ENCODE results near the gene PRSS23. TPM values are rescaled to one million over a fixed set of nuclear protein-coding genes. Genes with fewer than 3 reads are reported as not detected.

The PRSS23 gene
- total RNA-seq, 1 donor from 2014 or later, result 27.5 TPM

DNA sequence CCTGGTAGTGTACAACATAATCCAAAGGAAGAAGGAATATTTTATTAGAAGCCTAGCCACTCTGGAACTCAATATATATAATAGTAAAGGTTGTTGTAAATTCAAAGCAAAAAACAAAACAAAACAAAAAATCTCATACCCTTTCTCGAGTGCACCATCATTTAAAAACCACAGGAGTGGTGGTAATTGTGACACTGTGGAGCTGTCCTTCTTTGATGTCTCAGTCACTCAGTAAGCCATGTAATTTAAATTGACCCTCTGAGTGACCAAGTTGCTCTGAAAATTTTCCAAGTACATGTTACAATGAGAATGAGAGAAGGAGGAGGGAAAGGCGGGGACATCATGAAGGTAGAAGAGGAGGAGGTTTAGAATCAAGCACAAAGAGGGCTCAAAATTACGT is 6.6 kb downstream of the PRSS23 start:
- no peaks in the 10 kb centered on the region for H3K9me3 Mint-ChIP-seq
- no peaks in the 10 kb centered on the region for H3K27me3 Mint-ChIP-seq (ENCODE audit: low read depth)
- DNase-seq (ENCODE audit: low read depth, low spot score), result no peak
- TF ChIP-seq, protein P1, sequence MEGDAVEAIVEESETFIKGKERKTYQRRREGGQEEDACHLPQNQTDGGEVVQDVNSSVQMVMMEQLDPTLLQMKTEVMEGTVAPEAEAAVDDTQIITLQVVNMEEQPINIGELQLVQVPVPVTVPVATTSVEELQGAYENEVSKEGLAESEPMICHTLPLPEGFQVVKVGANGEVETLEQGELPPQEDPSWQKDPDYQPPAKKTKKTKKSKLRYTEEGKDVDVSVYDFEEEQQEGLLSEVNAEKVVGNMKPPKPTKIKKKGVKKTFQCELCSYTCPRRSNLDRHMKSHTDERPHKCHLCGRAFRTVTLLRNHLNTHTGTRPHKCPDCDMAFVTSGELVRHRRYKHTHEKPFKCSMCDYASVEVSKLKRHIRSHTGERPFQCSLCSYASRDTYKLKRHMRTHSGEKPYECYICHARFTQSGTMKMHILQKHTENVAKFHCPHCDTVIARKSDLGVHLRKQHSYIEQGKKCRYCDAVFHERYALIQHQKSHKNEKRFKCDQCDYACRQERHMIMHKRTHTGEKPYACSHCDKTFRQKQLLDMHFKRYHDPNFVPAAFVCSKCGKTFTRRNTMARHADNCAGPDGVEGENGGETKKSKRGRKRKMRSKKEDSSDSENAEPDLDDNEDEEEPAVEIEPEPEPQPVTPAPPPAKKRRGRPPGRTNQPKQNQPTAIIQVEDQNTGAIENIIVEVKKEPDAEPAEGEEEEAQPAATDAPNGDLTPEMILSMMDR (conservative IDR thresholded peaks at IDR 0.05), result no peak
- H3K4me1 Mint-ChIP-seq, result peaks cover 53% of the 10 kb centered on the region
- H3K27ac Mint-ChIP-seq (ENCODE audit: unreplicated experiment), result no peak overlapping the region
- H3K4me3 Mint-ChIP-seq, result no peak overlapping the region
- peaks cover 5% of the 10 kb centered on the region for H3K36me3 Mint-ChIP-seq (ENCODE audit: low read depth)

DNA sequence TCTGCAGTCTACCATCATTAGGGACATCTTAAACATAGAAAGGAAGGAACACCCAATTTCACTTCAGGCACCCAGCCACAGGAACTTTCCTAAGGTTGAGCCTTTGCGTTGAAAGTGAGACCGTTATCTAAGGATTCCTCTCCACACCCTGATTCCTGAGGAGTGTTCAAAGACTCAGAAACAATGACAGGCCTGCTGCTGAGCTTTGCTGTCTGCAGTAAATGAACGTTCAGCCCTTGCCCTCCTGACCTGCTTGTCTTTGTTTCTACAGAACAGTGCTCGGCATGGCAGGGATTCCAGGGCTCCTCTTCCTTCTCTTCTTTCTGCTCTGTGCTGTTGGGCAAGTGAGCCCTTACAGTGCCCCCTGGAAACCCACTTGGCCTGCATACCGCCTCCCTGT is 7.0 kb downstream of the PRSS23 start:
- Mint-ChIP-seq H3K27ac (ENCODE audit: unreplicated experiment) (no peak overlapping the region), H3K4me3 (peak overlapping the region; percentile 4), H3K9me3 (no peaks in the 10 kb centered on the region), H3K36me3 (ENCODE audit: low read depth) (peaks cover 5% of the 10 kb centered on the region), H3K4me1 (peaks cover 48% of the 10 kb centered on the region), H3K27me3 (ENCODE audit: low read depth) (no peaks in the 10 kb centered on the region)
- DNase-seq (ENCODE audit: low read depth, low spot score), result no peak
- TF ChIP-seq, protein P1 (conservative IDR thresholded peaks at IDR 0.05), result no peak

DNA sequence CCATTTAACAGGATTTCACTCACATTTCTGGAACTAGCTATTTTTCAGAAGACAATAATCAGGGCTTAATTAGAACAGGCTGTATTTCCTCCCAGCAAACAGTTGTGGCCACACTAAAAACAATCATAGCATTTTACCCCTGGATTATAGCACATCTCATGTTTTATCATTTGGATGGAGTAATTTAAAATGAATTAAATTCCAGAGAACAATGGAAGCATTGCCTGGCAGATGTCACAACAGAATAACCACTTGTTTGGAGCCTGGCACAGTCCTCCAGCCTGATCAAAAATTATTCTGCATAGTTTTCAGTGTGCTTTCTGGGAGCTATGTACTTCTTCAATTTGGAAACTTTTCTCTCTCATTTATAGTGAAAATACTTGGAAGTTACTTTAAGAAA is 9.2 kb downstream of the PRSS23 start:
- TF ChIP-seq, protein P1 (conservative IDR thresholded peaks at IDR 0.05), result no peak
- DNase-seq (ENCODE audit: low read depth, low spot score), result no peak
- H3K27me3 Mint-ChIP-seq (ENCODE audit: low read depth), result no peaks in the 10 kb centered on the region

DNA sequence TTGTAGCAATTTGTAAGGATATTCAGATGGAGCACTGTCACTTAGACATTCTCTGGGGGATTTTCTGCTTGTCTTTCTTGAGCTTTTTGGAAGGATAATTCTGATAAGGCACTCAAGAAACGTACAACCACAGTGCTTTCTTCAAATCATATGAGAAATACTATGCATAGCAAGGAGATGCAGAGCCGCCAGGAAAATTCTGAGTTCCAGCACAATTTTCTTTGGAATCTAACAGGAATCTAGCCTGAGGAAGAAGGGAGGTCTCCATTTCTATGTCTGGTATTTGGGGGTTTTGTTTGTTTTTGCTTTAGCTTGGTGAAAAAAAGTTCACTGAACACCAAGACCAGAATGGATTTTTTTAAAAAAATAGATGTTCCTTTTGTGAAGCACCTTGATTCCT is 9.9 kb downstream of the PRSS23 start:
- no peak overlapping the region for H3K27ac Mint-ChIP-seq (ENCODE audit: unreplicated experiment)
- H3K9me3 Mint-ChIP-seq, result no peaks in the 10 kb centered on the region
- peaks cover 5% of the 10 kb centered on the region for H3K36me3 Mint-ChIP-seq (ENCODE audit: low read depth)
- H3K4me3 Mint-ChIP-seq, result no peak overlapping the region
- DNase-seq (ENCODE audit: low read depth, low spot score), result no peak
- TF ChIP-seq, protein P1 (conservative IDR thresholded peaks at IDR 0.05), result no peak
- H3K27me3 Mint-ChIP-seq (ENCODE audit: low read depth), result no peaks in the 10 kb centered on the region
- H3K4me1 Mint-ChIP-seq, result peaks cover 26% of the 10 kb centered on the region

More for the DNA sequence above, 9.2 kb downstream of the PRSS23 start:
- Mint-ChIP-seq H3K27ac (ENCODE audit: unreplicated experiment) (no peak overlapping the region), H3K4me3 (no peak overlapping the region), H3K9me3 (no peaks in the 10 kb centered on the region), H3K4me1 (peaks cover 31% of the 10 kb centered on the region), H3K36me3 (ENCODE audit: low read depth) (peaks cover 5% of the 10 kb centered on the region)

DNA sequence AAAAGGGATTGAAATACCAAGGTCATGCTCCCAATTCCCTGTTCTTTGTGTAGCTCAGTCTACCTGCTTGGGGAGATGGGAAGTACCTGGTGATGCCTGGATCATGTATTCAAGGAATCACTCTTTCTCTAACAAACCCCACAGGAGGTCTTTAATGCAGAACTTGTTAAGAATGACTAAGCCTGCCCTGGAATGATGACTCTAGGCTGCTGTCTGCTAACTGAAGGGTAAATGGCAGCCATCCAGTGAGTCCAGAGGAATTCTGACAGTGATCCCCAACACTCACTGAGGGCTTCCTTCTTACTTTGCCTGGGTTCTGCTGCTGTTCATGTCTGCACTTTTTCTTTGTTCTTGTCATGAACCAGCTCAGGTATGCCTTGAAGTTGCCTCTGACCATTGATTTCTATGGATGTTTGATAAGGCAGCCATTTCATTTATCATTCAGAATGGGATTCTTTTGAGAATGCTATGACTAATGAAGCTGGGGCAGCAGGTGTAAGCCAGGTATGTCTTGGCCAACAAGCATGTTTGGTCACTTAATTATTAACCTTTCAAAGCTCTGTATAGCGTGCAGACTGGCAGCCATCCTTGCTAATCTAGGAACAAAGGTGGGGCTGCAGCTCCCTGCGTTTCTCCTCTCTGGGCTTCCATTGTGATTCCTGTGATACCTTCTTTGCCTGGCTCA is 11.4 kb downstream of the PRSS23 start:
- no peak overlapping the region for H3K4me3 Mint-ChIP-seq
- H3K4me1 Mint-ChIP-seq, result peaks cover 15% of the 10 kb centered on the region
- no peak overlapping the region for H3K27ac Mint-ChIP-seq (ENCODE audit: unreplicated experiment)
- H3K36me3 Mint-ChIP-seq (ENCODE audit: low read depth), result peaks cover 5% of the 10 kb centered on the region
- H3K9me3 Mint-ChIP-seq, result no peaks in the 10 kb centered on the region
- no peaks in the 10 kb centered on the region for H3K27me3 Mint-ChIP-seq (ENCODE audit: low read depth)
- DNase-seq (ENCODE audit: low read depth, low spot score), result no peak
- TF ChIP-seq, protein P1 (conservative IDR thresholded peaks at IDR 0.05), result no peak
